Stimulated activated CD8-positive, alpha-beta memory T cell treated with anti-CD3 and anti-CD28 coated beads, Interleukin-12 subunit alpha, Interleukin-12 subunit beta, amount 100 ng/mL, for 24 hours (primary cell): Measurements from ENCODE around the gene GFRAL.
"Not testable (repeated sequence)": the region's sequence is repeated elsewhere in the genome, so short reads cannot be mapped to it uniquely, and the experiment has no call there.

ENCODE experiments used
- DNase-seq: peaks from one replicate; pipeline ENCODE4 v3.0.0-alpha.2; 2020; ENCODE audit errors: extremely low read depth

GFRAL gene, protein sequence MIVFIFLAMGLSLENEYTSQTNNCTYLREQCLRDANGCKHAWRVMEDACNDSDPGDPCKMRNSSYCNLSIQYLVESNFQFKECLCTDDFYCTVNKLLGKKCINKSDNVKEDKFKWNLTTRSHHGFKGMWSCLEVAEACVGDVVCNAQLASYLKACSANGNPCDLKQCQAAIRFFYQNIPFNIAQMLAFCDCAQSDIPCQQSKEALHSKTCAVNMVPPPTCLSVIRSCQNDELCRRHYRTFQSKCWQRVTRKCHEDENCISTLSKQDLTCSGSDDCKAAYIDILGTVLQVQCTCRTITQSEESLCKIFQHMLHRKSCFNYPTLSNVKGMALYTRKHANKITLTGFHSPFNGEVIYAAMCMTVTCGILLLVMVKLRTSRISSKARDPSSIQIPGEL

DNA sequence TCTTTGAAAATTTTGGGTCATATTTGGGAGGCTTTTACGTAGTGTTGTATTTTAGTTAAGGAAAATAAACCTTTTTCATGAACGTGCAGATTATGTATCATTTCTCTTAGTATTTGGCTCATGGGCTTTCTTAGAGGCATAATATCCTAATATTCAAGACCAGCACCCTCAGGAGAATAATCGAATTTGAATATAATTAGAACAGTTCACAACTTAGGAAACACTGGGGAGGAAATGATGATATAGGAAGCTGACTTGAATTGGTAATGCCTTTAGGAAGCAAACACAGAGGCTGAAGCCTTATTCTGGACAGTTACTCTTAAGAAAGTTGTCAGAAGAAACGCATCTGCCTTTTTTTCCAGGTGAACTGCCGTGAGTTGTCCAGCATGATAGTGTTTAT, at the start of gene GFRAL:
Gene GFRAL, plus strand, starts transcription at position 301 of the 400 bp plus-strand sequence. Its CDS starts 86 bp downstream, at position 387.
- DNase-seq = no peak

DNA sequence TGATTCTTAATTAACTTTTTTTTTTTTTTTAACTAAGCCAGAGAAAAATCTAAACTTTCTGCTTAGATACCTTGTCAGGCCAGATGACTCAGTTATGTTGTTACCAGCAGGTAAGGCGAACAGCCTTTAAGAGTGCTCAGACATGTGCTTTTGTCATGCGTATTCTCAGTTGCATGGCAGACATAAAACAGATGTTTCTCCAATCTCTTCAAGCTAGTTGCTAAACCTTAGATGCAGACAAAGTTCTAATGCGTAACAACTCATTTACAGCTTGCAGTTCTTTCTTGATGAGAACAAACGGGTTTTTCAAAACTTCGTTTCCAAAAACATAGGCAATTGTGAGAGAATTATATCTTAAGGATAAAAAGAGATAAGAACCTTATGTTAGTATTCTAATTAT, 49.6 kb upstream of the GFRAL start:
- no peak for DNase-seq

DNA sequence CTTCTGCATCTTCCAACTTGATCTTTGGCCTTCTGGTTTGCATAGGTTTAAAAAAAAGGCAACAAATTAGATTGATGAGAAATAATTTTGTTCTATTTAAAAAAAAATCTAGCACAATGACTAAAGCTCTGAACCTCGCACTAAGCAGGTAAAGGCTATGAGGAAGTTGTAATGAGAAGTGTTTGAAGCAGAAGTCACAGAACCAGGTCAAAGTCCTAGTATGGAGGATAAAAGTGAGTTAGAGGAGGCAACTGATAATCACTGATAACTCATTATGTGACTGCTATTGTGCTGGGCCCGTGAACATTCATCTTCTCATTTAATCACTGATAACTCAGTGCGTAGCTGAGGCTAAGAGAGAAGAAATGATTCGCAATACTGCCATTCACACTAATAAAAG, 46.1 kb upstream of the GFRAL start:
- DNase-seq = no peak

DNA sequence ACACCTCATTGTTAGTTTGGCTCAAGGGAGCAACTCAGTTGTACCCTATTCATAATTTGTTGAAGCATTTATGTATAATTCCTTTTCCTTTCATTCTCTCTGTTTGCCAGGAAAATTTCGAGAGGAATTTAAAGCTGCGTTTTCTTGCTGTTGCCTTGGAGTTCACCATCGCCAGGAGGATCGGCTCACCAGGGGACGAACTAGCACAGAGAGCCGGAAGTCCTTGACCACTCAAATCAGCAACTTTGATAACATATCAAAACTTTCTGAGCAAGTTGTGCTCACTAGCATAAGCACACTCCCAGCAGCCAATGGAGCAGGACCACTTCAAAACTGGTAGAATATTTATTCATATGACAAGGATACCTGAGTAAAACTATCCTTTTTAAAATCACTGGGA, 45.2 kb upstream of the GFRAL start:
- no peak for DNase-seq

DNA sequence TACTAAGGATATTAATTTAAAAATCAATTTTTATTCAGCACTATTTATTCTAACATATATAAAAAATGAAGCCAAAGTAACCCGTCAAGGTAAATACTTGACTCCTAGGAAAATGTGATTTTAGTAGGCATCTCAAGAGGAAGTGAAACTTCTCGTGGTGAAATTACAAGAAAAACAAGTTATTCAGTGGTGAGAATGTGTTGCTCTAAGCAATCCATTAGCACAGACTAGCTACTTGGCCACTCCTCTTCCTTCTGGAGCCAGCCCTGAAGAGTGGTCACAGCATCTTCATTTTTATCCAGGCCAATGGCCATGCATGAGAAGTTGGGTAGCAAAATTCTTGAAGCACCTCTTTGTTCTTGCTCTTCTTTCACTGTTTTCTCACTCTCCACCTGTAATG, 40.4 kb upstream of the GFRAL start:
- DNase-seq = no peak

DNA sequence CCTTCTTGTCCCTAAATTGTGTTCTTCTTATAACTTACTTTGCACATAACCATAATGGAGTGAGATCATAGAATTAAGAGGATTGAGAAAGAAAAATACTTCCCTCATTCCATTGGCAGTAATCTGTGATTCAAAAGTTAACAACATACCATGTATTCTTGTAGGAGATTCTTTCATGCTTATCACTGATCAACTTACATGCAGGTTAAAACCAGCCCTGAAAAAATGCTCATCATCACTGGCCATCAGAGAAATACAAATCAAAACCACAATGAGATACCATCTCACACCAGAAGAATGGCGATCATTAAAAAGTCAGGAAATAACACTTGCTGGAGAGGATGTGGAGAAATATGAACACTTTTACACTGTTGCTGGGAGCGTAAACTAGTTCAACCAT, 36.5 kb upstream of the GFRAL start:
- DNase-seq = no peak

DNA sequence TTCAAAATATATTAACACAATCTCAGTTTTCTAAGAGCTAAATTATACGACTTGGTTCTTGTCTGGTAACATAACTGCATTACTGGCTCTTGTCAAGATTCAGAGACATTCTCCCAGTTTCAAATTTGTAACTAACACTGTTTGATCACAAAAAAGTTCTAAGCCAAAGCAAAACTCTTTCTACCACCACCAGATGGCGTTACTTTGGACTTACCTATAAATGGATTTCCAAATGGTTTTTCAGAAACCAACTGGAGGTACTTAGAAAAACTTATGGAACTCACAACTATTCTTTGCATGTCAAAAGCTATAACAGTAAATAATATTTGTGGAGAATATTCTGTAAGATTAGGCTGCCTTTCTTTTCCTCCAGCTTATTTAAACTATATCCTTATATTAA, 34.2 kb upstream of the GFRAL start:
- DNase-seq = no peak

DNA sequence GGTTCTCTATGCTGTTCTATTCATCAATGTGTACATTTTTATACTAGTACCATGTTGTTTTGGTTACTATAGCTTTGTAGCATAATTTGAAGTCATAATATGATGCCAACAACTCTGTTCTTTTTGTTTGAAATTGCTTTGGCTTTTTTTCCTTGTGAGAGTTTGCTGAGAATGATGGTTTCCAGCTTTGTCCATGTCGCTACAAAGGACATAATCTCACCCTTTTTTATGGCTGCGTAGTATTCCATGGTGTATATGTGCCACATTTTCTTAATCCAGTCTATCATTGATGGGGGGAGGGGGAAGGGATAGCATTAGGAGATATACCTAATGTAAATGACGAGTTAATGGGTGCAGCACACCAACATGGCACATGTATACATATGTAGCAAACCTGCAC, 30.1 kb upstream of the GFRAL start:
- not testable (repeated sequence) for DNase-seq

DNA sequence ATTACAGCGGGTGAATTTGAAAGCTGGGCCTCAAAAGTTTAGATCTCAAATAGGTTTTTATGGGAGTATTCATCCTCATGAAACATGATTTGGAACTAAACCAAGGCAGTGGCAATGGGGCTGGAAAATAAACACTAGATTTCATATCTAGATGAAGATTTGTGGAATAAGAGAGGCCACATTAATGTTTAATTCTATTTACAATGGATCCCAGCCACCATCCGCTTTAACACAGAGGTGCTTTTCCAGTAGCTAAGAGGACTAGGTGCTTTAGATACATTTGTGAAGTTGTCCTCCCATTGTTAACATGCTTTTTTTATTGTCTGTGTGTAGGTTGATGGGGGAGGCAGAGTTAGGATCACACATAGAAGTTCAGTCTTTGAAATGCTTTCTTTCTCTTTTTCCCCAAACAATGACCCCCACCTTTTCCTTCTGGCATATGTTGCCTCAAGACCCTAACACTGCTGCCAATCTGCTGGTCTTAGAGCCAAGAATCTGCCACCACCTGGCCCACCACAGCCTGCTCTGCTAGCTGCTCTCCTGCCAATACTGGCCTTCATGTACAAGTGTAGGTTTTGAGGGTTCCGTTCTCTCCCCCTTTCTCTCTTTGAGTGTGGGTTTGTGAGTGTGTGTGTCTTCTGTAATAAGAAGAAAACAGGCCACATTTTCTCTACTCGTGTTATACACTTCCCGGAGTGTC, 27.8 kb upstream of the GFRAL start:
- no peak for DNase-seq

DNA sequence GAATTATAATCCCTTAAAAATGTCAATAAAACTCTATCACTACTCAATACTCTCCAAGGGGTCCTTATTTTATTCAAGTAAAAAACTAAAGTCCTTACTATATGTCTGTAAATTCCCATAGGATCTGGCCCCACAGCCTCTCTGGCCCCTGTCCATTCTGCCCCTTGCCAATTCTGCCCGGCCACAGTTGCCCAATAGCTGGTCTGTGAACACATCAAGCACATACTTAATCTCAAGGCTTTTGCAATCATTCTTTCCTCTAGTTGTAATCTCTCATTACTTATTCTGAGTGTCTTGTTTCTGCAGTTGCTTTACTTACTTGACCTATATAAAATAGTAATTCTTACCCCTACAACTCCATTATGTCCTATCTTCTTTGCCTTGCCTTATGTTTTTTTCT, 22.5 kb upstream of the GFRAL start:
- no peak for DNase-seq

DNA sequence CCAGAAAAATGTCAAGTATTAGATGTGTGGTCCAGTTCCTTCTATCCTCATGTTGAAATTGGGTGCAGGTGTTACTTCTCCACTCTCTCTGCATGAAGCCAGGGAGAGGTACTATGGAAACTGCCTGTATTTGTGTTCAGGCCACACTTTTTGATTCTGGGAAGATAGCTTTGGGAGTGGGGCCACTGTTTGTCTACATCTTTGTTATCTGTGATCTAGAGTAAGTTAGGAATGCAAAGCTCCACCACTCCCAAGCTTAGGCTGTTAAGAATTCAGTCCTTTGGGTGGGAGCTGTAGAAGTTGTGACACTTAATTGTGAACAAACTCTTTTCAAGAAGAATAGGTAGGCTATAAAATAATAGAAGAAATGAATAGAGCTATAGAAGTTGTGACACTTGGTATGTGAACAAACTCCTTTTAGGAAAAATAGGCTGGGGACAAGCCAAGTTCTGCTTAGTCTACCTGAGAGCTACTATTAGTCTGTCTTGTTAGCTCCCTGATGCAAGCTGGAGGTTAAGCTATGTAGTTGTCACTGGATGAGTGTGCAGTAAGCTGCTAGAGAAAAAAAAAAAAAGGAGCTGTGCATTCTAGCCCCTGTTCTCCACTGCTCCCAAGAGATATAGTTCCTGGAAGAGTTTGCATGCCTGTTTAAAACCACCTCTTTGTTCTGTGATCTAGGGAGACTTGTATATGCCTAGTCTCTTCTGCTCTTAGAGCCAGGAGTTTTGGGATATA, 7.1 kb upstream of the GFRAL start:
- no peak for DNase-seq

DNA sequence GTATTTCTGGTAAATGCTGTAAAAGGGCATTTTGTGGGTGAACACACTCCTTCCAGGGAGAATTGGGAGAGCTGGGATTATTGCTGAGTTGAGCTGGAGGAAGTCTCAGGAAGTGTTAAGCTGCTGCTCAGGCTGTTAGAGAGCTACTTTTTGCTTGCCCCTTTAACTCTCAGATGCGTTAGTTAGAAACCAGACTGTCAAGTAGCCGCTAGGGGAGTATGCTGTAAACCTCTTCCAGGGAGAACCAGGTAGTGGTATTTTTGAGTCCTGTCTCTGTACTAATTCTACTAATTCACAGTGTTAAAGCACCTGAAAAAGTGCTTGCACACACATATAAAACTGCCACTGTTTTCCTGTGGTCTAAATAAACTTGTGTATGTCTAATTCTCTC, 6.6 kb upstream of the GFRAL start:
- no peak for DNase-seq

DNA sequence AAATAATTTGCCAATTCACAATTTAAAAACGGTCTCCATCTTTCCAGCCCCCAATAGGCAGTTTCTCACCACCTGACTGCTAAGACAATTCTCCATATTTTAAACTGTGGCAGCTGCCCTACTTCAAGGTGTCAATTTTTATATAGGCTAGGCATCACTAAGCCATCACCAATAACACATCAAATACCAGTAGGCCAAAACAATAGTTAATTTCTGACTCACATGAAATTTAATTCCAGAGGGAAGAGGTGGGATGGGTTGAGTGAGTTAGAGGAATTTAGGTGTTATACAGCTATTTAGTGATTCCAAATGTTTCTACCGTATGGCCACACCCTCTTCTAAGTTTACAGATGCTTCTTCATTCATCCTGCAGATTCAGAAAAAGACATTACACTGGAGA, 49.9 kb downstream of the GFRAL start:
- no peak for DNase-seq

DNA sequence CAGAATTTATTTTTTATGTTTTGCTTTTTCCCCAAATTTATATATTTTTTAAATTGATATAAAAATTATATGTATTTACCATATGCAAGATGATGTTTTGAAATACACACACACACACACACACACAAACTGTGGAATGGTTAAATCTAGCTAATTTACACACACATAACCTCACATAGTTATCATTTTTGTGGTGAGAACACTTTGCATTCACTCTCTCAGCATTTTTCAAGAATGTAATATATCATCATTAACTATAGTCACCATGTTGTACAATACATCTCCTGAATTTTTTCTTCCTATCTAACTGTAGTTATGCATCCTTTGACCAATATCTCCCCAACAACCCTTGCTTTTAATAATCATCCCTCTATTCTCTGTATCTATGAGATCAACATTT, 52.2 kb downstream of the GFRAL start:
- no peak for DNase-seq

DNA sequence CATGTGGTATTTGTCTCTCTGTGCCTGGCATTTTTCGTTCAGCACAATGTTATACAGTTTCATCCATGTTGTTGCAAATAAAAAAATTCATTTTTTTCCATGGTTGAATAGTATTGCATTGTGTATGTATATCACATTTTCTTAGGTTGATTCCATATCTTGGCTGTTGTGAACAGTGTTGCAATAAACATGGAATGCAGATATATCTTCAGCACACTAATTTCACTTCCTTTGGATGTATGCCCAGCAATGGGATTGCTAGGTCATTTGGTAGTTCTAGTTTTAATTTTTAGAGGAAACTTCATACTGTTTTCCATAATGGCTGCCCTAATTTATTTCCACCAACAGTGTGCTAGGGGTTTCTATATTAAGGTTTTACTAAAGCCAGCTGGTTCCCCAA, 52.6 kb downstream of the GFRAL start:
- DNase-seq = no peak

DNA sequence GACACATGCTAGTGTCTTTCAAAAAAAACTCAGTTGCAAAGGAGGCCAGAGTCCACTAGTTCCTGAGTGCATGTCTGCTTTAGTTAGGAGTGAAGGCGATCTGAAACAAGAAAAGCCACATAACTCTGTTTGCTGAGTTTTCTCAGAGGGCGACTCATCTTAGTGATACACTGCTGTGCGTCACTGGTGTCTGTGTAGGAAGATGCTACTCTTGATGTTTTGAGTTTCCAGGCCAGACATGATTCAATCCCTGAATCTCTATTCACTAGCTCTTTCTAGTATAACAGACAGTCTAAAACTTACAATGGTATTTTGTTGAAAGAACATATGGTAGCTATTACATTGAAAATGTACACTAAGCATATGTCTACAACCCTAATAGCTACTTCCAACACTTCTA, 60.9 kb downstream of the GFRAL start:
- DNase-seq = no peak

DNA sequence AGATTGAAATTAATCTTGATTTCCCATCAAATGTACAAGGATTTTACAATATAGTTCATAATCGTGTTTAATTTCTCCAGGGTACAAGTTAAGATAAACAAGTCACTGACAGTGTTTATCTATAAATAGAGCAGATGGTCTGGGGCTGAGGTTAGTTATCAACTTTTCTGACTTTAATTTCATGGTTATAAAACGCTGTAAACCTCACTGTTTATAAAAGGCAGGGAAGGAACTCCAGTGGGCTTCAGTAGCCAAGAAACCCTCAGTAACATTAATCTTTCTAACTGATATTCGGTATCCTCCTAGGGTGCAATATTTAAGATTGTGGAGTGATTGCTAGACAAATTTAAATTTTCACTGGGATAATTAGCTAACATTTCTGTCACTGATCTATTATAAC, 68.6 kb downstream of the GFRAL start:
- DNase-seq = no peak

DNA sequence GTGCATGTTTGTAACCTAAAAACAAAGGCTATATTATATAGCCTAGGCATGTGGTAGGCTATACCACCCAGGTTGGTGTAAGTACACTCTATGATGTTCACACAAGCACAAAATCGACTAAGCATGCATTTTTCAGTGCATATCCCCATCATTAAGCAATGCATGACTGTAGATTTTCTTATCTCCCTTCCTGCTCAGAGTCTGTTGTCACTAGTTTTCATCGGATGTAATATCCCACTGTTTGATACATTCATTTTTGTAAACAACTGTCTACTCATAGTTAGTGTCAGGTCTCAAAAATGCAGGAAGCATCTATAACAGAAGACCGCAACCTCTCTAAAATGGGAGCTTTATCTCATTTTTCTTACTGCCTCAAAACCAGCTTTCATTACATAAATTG, 70.7 kb downstream of the GFRAL start:
- DNase-seq = no peak

DNA sequence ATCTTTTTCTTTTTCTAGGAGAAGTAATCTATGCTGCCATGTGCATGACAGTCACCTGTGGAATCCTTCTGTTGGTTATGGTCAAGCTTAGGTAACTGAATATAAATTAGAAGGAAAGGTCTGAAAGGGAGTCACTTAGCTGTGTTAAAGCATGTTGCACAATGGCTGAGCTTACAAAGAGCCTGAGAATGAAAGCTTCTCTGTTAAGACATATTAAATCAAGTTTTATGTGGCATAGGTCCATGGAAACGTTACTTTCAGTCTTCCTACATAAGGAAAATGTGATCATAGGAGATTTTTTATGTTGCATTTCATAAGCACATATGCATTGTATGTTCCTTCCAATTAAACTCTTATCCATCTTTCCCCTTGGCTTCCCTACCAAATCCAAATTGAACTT, 72.1 kb downstream of the GFRAL start:
- no peak for DNase-seq

DNA sequence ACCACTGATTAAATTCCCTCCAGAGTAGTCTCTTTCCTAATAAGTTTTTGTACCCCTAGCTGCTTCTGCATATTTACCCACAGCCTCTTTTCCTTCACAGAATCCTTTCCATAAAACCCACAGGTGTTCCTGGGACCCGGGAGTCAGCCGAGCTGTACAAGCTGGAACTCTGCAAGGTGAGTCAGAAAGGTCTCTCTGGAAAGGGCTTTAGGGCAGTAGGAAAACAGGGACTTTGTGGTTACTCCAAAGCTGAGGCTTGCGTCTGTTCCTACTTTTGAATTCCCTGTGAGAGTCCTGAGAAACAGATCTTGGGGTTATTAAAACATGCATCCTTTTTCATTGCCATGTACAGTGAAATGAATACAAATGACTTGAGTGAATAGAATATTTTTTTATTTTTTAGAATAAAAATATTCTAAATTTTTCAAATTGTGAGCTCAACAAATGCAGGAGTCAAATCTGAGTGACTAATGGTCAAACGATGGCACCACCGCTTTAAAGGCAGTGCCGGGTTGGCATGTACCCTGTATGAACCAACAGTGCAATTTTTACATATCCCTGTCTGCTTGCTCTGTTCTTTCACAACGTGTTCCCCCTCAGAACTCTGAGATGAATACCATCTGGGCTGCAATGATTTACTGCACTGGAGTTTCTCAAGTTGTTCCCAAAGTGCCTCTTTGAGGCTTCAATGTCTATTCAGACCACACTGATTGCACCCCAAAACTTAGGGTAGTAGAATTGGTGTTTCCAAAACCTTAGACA, 78.4 kb downstream of the GFRAL start:
- no peak for DNase-seq

DNA sequence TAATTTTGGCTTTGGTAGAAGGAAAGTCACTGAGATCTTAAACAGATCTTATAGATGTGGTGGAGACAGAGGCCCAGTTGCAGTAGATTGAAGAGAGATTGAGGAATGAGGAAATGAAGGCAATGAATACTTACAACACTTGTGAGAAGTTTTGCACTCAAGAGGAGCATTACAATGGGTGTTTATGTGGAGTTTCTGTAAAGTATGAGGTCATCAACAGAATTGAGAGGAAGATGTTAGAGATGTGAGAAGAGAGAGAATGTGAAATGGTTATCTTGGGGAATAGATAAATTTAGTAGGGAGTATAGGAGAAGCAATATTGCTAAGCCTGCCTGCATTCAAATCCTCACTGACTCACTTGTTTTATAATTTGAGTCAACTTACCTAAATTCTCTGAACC, 83.4 kb downstream of the GFRAL start:
- DNase-seq = no peak

DNA sequence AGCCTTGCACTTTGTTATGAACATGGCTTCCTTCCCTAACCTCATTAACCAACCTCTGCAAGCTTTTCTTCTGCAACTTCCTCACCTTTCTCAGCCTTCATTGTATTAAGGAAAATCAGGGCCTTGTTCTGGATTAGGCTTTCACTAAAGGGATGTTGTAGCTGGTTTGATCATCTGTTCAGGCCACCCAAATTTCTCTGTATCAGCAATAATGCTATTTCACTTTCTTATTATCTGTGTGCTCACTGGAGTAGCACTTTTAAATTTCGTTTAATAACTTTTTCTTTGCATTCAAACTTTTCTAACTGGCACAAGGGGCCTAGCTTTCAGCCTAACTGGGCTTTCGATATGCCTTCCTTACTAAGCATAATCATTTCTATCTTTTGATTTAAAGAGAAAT, 96.7 kb downstream of the GFRAL start:
- no peak for DNase-seq
